HEK293 (cell line): ENCODE results near the gene LGALSL.

Experiments
- CTCF ChIP-seq: fragments of 450-650 bp; formaldehyde crosslinking; IDR thresholded peaks from 2 replicates; pipeline ENCODE4 v1.5.1; 2016; ENCODE audit warnings: missing biosample characterization, missing genetic modification characterization
- KLF7 ChIP-seq: fragments of 450-650 bp; formaldehyde crosslinking; IDR thresholded peaks from 2 replicates; pipeline ENCODE4 v1.5.1; 2016; ENCODE audit warnings: missing biosample characterization, missing genetic modification characterization, borderline replicate concordance
- PRDM10 ChIP-seq: fragments of 450-650 bp; formaldehyde crosslinking; IDR thresholded peaks from 2 replicates; pipeline ENCODE4 v1.5.1; 2016; ENCODE audit warnings: missing biosample characterization, missing genetic modification characterization
- ZEB2 ChIP-seq: fragments of 450-650 bp; formaldehyde crosslinking; IDR thresholded peaks from 2 replicates; pipeline ENCODE4 v1.5.1; 2016; ENCODE audit warnings: missing biosample characterization, missing genetic modification characterization
- ZNF155 ChIP-seq: fragments of 450-650 bp; formaldehyde crosslinking; IDR thresholded peaks from 2 replicates; pipeline ENCODE4 v1.5.1; 2016; ENCODE audit warnings: missing biosample characterization, missing genetic modification characterization
- ZNF23 ChIP-seq: fragments of 450-650 bp; formaldehyde crosslinking; IDR thresholded peaks from 2 replicates; pipeline ENCODE4 v1.5.1; 2016; ENCODE audit warnings: missing biosample characterization, missing genetic modification characterization, borderline replicate concordance
- ZNF335 ChIP-seq: fragments of 450-650 bp; formaldehyde crosslinking; conservative IDR thresholded peaks from 2 replicates; pipeline ENCODE4 v1.5.1; 2016; ENCODE audit warnings: missing biosample characterization, missing genetic modification characterization
- ZNF416 ChIP-seq: fragments of 450-650 bp; formaldehyde crosslinking; IDR thresholded peaks from 2 replicates; pipeline ENCODE4 v1.5.1; 2016; ENCODE audit warnings: missing biosample characterization, missing genetic modification characterization
- ZNF561 ChIP-seq: fragments of 450-650 bp; IDR thresholded peaks from 2 replicates; pipeline ENCODE4 v1.5.1; 2018; ENCODE audit warnings: missing biosample characterization, missing genetic modification characterization, borderline replicate concordance
- ZNF610 ChIP-seq: fragments of 450-650 bp; formaldehyde crosslinking; IDR thresholded peaks from 2 replicates; pipeline ENCODE4 v1.5.1; 2016; ENCODE audit warnings: missing biosample characterization, missing genetic modification characterization, borderline replicate concordance
- ZNF830 ChIP-seq: fragments of 450-650 bp; IDR thresholded peaks from 2 replicates; pipeline ENCODE4 v1.5.0; 2018; ENCODE audit warnings: missing biosample characterization, missing genetic modification characterization, low read depth, mild to moderate bottlenecking, moderate library complexity
- TF ChIP-seq, protein P1 (sequence below): fragments of 450-650 bp; formaldehyde crosslinking; IDR thresholded peaks from 2 replicates; pipeline ENCODE4 v1.5.1; 2016; ENCODE audit warnings: missing biosample characterization, missing genetic modification characterization
- TF ChIP-seq, protein P2 (sequence below): fragments of 450-650 bp; formaldehyde crosslinking; IDR thresholded peaks from 2 replicates; pipeline ENCODE4 v1.5.1; 2016; ENCODE audit warnings: missing biosample characterization, missing genetic modification characterization, low read depth

GRCh38 chr2:64439194-64439593, 14.8 kb upstream of the LGALSL start:
- TF ChIP-seq ZNF23 (no peak), ZNF416 (tag by site-specific recombination) (no peak), ZNF610 (no peak), ZNF561 (tag by site-specific recombination) (no peak), PRDM10 (tag by site-specific recombination) (no peak), CTCF (no peak), ZNF830 (tag by site-specific recombination) (no peak), KLF7 (tag by site-specific recombination) (no peak), ZNF155 (tag by site-specific recombination) (no peak), ZEB2 (no peak), ZNF335 (no peak)
- TF ChIP-seq, protein P1, sequence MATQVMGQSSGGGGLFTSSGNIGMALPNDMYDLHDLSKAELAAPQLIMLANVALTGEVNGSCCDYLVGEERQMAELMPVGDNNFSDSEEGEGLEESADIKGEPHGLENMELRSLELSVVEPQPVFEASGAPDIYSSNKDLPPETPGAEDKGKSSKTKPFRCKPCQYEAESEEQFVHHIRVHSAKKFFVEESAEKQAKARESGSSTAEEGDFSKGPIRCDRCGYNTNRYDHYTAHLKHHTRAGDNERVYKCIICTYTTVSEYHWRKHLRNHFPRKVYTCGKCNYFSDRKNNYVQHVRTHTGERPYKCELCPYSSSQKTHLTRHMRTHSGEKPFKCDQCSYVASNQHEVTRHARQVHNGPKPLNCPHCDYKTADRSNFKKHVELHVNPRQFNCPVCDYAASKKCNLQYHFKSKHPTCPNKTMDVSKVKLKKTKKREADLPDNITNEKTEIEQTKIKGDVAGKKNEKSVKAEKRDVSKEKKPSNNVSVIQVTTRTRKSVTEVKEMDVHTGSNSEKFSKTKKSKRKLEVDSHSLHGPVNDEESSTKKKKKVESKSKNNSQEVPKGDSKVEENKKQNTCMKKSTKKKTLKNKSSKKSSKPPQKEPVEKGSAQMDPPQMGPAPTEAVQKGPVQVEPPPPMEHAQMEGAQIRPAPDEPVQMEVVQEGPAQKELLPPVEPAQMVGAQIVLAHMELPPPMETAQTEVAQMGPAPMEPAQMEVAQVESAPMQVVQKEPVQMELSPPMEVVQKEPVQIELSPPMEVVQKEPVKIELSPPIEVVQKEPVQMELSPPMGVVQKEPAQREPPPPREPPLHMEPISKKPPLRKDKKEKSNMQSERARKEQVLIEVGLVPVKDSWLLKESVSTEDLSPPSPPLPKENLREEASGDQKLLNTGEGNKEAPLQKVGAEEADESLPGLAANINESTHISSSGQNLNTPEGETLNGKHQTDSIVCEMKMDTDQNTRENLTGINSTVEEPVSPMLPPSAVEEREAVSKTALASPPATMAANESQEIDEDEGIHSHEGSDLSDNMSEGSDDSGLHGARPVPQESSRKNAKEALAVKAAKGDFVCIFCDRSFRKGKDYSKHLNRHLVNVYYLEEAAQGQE (tag by site-specific recombination) = no peak
- TF ChIP-seq, protein P2, sequence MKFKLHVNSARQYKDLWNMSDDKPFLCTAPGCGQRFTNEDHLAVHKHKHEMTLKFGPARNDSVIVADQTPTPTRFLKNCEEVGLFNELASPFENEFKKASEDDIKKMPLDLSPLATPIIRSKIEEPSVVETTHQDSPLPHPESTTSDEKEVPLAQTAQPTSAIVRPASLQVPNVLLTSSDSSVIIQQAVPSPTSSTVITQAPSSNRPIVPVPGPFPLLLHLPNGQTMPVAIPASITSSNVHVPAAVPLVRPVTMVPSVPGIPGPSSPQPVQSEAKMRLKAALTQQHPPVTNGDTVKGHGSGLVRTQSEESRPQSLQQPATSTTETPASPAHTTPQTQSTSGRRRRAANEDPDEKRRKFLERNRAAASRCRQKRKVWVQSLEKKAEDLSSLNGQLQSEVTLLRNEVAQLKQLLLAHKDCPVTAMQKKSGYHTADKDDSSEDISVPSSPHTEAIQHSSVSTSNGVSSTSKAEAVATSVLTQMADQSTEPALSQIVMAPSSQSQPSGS (tag by site-specific recombination) = no peak
